Measurements from ENCODE around the gene INO80.

The INO80 gene

GRCh38 chr15:41073028-41073427 lies 43.1 kb downstream of the INO80 start:
- TF ChIP-seq ARNTL (CRISPR knock-in tag; IDR thresholded peaks at IDR 0.05; ENCODE audit: borderline replicate concordance, low read depth) (no peak), GLIS3 (CRISPR knock-in tag; IDR thresholded peaks at IDR 0.05) (no peak), RARB (CRISPR knock-in tag; IDR thresholded peaks at IDR 0.05) (no peak), ESRRG (CRISPR knock-in tag; IDR thresholded peaks at IDR 0.05) (no peak), TSHZ2 (CRISPR knock-in tag; IDR thresholded peaks at IDR 0.05) (no peak), PATZ1 (CRISPR knock-in tag; IDR thresholded peaks at IDR 0.05; ENCODE audit: borderline replicate concordance) (no peak), PPARA (CRISPR knock-in tag; IDR thresholded peaks at IDR 0.05; ENCODE audit: borderline replicate concordance) (no peak), ZNF8 (CRISPR knock-in tag; IDR thresholded peaks at IDR 0.05) (no peak), ISL1 (CRISPR knock-in tag; IDR thresholded peaks at IDR 0.05) (no peak), ZFP3 (CRISPR knock-in tag; IDR thresholded peaks at IDR 0.05) (no peak), CSDC2 (CRISPR knock-in tag; IDR thresholded peaks at IDR 0.05) (no peak), ZFP30 (CRISPR knock-in tag; IDR thresholded peaks at IDR 0.05) (no peak), ZNF565 (CRISPR knock-in tag; conservative IDR thresholded peaks at IDR 0.05; ENCODE audit: low read depth) (no peak)
- TF ChIP-seq, protein P1, sequence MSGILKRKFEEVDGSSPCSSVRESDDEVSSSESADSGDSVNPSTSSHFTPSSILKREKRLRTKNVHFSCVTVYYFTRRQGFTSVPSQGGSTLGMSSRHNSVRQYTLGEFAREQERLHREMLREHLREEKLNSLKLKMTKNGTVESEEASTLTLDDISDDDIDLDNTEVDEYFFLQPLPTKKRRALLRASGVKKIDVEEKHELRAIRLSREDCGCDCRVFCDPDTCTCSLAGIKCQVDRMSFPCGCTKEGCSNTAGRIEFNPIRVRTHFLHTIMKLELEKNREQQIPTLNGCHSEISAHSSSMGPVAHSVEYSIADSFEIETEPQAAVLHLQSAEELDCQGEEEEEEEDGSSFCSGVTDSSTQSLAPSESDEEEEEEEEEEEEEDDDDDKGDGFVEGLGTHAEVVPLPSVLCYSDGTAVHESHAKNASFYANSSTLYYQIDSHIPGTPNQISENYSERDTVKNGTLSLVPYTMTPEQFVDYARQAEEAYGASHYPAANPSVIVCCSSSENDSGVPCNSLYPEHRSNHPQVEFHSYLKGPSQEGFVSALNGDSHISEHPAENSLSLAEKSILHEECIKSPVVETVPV (CRISPR knock-in tag; IDR thresholded peaks at IDR 0.05), result no peak
- ATAC-seq, result no peak

- ATAC-seq, result no peak
- no peak for TF ChIP-seq ESRRG (CRISPR knock-in tag; IDR thresholded peaks at IDR 0.05)
- no peak for TF ChIP-seq BACH2 (CRISPR knock-in tag; IDR thresholded peaks at IDR 0.05; ENCODE audit: borderline replicate concordance)
- no peak for TF ChIP-seq ARNTL (CRISPR knock-in tag; IDR thresholded peaks at IDR 0.05; ENCODE audit: borderline replicate concordance, low read depth)
- no peak for TF ChIP-seq SNAI2 (CRISPR knock-in tag; IDR thresholded peaks at IDR 0.05)
- no peak for TF ChIP-seq PATZ1 (CRISPR knock-in tag; IDR thresholded peaks at IDR 0.05; ENCODE audit: borderline replicate concordance)
- TF ChIP-seq RARB (CRISPR knock-in tag; IDR thresholded peaks at IDR 0.05), result no peak
- TF ChIP-seq OSR1 (CRISPR knock-in tag; IDR thresholded peaks at IDR 0.05), result no peak
- TF ChIP-seq PPARA (CRISPR knock-in tag; IDR thresholded peaks at IDR 0.05; ENCODE audit: borderline replicate concordance), result no peak
- TF ChIP-seq ZC3H10 (CRISPR knock-in tag; IDR thresholded peaks at IDR 0.05), result no peak
- TF ChIP-seq ISL1 (CRISPR knock-in tag; IDR thresholded peaks at IDR 0.05), result no peak
- TF ChIP-seq ZFP30 (CRISPR knock-in tag; IDR thresholded peaks at IDR 0.05), result no peak
- no peak for TF ChIP-seq TOX (CRISPR knock-in tag; IDR thresholded peaks at IDR 0.05; ENCODE audit: borderline replicate concordance)
- TF ChIP-seq GLIS3 (CRISPR knock-in tag; IDR thresholded peaks at IDR 0.05), result no peak
- TF ChIP-seq ZFP3 (CRISPR knock-in tag; IDR thresholded peaks at IDR 0.05), result no peak
- TF ChIP-seq CREB5 (CRISPR knock-in tag; IDR thresholded peaks at IDR 0.05; ENCODE audit: low read depth), result no peak
These were observed 44.1 kb downstream of the INO80 start for GRCh38 chr15:41072013-41072412.

DNA sequence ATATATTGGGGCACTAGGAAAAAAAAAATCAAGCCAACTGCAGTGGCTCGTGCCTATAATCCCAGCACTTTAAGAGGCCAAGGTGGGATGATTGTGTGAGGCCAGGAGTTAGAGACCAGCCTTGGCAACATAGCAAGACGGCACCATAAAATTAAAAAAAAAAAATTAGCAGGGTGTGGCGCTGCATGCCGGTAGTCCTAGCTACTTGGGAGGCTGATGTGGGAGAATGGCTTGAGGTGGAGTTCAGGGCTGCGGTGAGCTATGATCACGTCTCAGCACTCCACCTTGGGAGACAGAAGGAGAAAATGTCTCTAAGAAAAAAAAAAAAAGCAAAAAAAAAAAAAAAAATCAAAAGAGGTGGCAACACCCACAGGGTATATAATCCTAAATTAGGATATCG lies 49.6 kb downstream of the INO80 start:
- ATAC-seq, result no peak
- TF ChIP-seq SNAI2 (CRISPR knock-in tag; IDR thresholded peaks at IDR 0.05) (no peak), BACH2 (CRISPR knock-in tag; IDR thresholded peaks at IDR 0.05; ENCODE audit: borderline replicate concordance) (no peak), TSHZ2 (CRISPR knock-in tag; IDR thresholded peaks at IDR 0.05) (no peak)
